Hepatocyte (in vitro differentiated cells): ENCODE results near the gene FRMD3.

Source experiments
- CTCF ChIP-seq: fragments of 200-600 bp; sonication (generic); IDR thresholded peaks from 2 replicates; pipeline ENCODE4 v1.5.1; 2016; ENCODE audit warnings: antibody characterized with exemption, mild to moderate bottlenecking; ENCODE audit not compliant: poor library complexity
- EZH2 ChIP-seq: fragments of 200-600 bp; sonication (generic); IDR thresholded peaks from 2 replicates; pipeline ENCODE4 v1.6.1; 2016; ENCODE audit warnings: antibody characterized with exemption, mild to moderate bottlenecking, borderline replicate concordance
- EZH2phosphoT487 ChIP-seq: fragments of 200-600 bp; sonication (generic); IDR thresholded peaks from one replicate; pipeline ENCODE4 v1.6.1; 2018; ENCODE audit warnings: antibody characterized with exemption, mild to moderate bottlenecking, low read depth, moderate library complexity; ENCODE audit not compliant: unreplicated experiment, severe bottlenecking

- TF ChIP-seq CTCF (no peak), EZH2 (no peak), EZH2phosphoT487 (no peak)
Measured at GRCh38 chr9:83359039-83359438, 179.2 kb downstream of the FRMD3 start.
